ENCODE data around the gene RNF44. TPM values are rescaled to one million over a fixed set of nuclear protein-coding genes. Genes with fewer than 3 reads are reported as not detected.

The RNF44 gene
- total RNA-seq: 2.9 and 4.9 TPM in 2 replicates

DNA sequence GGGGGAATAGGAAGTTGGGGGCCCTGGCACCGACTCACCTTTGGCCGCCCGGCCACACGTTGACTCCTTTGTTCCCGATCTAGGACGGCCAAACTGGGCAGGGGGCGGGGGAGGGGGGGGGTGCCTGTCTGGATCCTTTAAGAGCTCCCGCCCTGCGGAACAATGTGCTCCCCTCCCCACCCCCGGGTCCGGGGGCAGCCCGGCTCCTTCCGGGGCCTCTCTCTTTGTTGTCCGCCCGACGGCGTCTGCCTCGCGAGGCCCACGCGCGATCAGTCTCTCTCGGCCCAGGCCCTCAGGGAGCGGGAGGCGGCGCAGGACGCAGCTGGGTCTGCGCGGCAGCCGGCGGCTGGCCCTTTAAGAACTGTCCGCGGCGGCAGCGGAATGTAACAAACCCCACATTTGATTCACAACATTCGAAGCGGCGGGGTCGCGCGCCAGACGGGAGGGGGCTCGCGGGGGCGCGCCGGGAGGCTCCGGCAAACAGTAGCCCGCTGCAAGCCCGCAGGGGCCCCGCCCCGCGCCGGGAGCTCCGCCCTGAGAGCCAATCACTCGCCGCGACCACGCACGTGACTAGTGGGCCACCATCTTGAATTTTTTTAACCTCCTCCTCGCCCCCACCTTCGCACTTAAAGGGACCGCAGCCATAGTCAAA lies at the start of gene RNF44:
Gene RNF44 (minus strand): TSS at position 501 of the 652 bp plus-strand sequence. CDS start 4,930 bp downstream, outside the sequence.

DNA sequence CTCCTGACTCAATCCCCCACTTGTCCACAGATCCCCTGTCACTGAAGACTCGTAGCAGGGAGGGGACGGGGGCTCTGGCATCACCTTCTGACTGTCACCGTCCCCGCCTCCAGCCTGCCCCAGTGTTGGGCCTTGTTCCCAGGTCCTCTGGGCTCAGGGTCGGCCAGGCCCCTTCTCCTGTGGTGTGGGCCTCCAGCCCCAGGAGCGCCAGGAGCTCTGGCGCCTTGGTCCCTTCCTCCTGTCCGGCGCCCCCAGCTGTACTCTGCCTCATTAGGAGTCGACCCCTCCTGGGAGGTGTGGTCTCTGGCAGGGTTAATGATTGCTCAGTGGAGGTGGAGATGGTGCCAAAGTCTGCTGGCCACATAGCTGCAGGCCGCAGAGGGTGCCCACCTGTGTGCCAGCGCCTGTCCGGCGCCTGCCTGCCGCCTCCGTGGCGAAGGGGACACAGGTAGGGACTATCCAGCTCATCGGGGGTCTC lies 11.8 kb upstream of the RNF44 start, which contains the start of gene CDHR2:
Gene CDHR2 (plus strand): TSS at position 376 of the 478 bp plus-strand sequence. CDS start 16,011 bp downstream, outside the sequence.

Other genes with a start within 250 kb of the RNF44 start
- 88.3 and 144 TPM in 2 replicates for gene KIAA1191, start 175.6 kb downstream of the RNF44 start, total RNA-seq
- gene ARL10, start 171.9 kb downstream of the RNF44 start, total RNA-seq: 5.6 and 8.7 TPM in 2 replicates
- gene NOP16, start 148.8 kb downstream of the RNF44 start, total RNA-seq: 13.3 and 19.3 TPM in 2 replicates
- 85.7 and 124 TPM in 2 replicates for gene HIGD2A, start 148.7 kb downstream of the RNF44 start, total RNA-seq
- 86.3 and 98.0 TPM in 2 replicates for gene CLTB, start 120.9 kb downstream of the RNF44 start, total RNA-seq
- 32.7 and 35.2 TPM in 2 replicates for gene FAF2, start 89.0 kb downstream of the RNF44 start, total RNA-seq
- not detected in 2 replicates for gene CDHR2, start 11.9 kb upstream of the RNF44 start, total RNA-seq
- gene GPRIN1, start 72.8 kb upstream of the RNF44 start, total RNA-seq: 2.7 and 3.7 TPM in 2 replicates
- not detected in 2 replicates for gene SNCB, start 93.1 kb upstream of the RNF44 start, total RNA-seq
- not detected in 2 replicates for gene EIF4E1B, start 93.3 kb upstream of the RNF44 start, total RNA-seq
- 19.1 and 27.4 TPM in 2 replicates for gene TSPAN17, start 110.1 kb upstream of the RNF44 start, total RNA-seq